D721Med (cell line): ENCODE measurements around the gene KATNB1.

Experiments used
- DNase-seq: peaks from one replicate; pipeline ENCODE4 v3.0.0; 2011; ENCODE audit warnings: low spot score; ENCODE audit not compliant: insufficient read length
- FAIRE-seq: peaks from 2 replicates; lab custom pipeline; 2011; peaks lifted over from hg19 to GRCh38; lab: Jason Lieb, UNC
- TF ChIP-seq, protein P1 (sequence below): IDR thresholded peaks from 2 replicates; pipeline ENCODE4 v1.5.1; 2012; ENCODE audit warnings: mild to moderate bottlenecking, control low read depth; ENCODE audit not compliant: insufficient read depth; ENCODE audit errors: missing control alignments

KATNB1 gene

DNA sequence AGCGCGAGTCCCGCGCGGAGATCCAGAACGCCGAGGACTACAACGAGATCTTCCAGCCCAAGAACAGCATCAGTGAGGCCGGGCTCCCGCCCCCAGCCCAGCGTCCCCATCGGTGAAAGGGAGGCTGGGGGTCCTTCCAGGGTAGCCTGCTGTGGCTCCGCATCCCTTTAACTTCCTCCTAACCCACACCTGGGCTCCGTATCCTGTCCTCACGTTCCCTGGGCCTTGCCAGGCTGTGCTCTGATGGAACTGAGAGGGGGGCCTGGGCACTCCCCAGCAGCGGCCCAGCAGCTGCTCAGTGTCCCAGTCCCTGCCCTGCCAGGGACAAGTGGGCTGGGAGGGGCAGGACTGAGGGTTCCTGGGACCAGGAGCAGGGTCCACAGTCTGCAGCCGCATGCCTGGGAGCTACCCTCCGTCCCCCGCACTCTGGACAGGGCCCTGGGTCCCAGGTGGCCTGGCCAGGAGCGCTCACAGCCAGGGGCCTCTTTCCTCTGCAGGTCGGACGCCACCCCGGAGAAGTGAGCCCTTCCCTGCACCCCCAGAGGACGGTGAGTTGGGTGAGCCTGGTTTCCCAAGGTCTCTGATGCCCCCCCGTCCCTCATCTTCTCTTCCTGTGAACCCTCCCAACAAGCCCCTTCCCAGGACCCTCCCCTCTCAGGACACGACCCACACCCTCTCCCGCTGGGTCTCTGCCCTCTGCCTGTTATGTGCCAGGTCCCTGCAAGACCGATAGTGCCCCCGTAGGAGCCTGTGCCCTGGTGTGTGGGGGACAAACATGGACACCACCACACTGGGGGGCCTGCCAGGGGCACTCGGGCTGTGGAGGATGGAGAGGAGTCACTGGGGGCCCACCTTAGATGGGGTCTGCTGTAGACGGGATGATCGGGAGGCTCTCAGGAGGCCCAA is 18.1 kb downstream of the KATNB1 start:
- no peak for DNase-seq
- TF ChIP-seq, protein P1, sequence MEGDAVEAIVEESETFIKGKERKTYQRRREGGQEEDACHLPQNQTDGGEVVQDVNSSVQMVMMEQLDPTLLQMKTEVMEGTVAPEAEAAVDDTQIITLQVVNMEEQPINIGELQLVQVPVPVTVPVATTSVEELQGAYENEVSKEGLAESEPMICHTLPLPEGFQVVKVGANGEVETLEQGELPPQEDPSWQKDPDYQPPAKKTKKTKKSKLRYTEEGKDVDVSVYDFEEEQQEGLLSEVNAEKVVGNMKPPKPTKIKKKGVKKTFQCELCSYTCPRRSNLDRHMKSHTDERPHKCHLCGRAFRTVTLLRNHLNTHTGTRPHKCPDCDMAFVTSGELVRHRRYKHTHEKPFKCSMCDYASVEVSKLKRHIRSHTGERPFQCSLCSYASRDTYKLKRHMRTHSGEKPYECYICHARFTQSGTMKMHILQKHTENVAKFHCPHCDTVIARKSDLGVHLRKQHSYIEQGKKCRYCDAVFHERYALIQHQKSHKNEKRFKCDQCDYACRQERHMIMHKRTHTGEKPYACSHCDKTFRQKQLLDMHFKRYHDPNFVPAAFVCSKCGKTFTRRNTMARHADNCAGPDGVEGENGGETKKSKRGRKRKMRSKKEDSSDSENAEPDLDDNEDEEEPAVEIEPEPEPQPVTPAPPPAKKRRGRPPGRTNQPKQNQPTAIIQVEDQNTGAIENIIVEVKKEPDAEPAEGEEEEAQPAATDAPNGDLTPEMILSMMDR, result no peak
- FAIRE-seq, result no peak

DNA sequence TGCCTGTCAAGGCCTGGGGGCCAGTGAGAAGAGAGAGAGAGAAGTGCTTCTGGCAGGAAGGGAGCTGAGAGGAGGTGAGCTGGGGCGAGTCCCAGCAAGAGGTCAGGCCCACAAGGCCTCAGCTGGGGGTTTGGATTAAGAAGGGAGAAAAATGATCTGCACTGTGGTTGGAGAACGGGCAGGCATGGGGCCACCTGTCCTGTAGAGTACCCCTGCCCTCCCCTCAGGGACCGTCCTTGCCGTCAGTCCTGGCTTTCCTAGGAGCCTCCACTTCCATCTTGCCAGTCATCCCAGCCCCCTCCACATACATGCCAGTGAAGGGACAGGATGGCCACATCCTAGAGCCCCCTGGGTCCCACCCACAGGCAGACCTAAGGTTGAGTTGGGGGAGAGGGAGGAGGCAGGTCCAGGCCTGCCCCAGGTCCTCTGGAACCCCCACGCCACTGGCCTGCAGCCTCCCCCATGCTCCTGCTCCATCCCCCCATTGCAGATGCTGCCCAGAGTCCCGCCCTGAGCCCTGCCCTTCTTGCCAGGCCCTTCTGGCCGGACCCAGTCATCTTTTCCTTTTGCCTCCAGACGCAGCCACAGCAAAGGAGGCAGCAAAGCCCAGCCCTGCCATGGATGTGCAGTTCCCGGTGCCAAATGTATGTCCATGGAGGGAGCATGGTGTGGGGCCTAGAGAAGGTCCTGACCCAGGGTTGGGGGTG is 18.9 kb downstream of the KATNB1 start:
- DNase-seq (no peak), FAIRE-seq (no peak)
- TF ChIP-seq, protein P1, result no peak

DNA sequence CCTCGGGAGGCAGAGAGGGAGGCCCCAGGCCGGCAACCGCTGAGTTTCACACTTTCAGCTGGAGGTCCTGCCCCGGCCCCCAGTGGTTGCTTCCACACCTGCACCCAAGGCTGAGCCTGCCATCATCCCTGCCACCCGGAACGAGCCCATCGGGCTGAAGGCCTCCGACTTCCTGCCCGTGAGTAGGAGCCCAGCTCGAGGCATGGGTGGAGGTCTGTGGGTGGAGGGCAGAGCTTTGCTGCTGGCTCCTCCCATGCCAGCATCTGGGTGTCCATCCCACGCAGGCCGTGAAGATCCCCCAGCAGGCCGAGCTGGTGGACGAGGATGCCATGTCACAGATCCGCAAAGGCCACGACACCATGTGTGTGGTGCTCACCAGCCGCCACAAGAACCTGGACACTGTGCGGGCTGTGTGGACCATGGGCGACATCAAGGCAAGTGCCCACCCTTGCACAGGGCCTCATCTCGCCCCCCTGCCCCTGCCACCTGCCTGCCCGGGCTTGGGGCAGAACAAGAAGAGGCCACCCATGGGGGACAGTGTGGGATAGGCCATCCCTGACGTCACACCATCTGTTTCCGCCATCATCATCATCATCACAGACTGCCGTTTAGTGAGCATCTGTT is 19.6 kb downstream of the KATNB1 start:
- TF ChIP-seq, protein P1, result no peak
- no peak for DNase-seq
- FAIRE-seq, result no peak

DNA sequence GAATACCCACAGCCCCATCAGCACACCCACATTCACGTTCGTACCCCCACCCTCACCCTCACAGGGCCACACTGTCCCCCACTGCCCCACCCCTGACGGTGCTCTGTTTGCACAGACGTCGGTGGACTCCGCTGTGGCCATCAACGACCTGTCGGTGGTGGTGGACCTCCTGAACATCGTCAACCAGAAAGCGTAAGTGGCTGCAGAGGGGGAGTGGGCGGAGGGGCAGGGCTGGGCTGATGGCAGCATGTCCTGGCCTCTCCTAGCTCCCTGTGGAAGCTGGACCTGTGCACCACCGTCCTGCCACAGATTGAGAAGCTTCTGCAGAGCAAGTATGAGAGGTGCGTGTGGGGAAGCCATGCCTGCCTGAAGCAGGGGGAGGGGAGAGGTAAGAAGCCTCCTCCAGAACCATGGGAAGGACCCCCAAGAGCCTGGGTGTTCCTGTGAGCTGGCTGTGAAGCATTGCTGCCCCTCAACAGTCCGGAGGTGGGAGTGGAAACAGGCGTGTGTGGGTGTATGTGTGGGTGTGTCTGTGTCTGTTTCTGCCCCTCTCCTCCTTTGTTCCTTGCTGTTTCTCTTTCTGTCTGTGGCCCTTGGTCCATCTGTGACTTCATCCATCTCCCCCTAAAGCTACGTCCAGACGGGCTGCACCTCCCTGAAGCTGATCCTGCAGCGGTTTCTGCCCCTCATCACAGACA is 20.3 kb downstream of the KATNB1 start:
- no peak for FAIRE-seq

DNA sequence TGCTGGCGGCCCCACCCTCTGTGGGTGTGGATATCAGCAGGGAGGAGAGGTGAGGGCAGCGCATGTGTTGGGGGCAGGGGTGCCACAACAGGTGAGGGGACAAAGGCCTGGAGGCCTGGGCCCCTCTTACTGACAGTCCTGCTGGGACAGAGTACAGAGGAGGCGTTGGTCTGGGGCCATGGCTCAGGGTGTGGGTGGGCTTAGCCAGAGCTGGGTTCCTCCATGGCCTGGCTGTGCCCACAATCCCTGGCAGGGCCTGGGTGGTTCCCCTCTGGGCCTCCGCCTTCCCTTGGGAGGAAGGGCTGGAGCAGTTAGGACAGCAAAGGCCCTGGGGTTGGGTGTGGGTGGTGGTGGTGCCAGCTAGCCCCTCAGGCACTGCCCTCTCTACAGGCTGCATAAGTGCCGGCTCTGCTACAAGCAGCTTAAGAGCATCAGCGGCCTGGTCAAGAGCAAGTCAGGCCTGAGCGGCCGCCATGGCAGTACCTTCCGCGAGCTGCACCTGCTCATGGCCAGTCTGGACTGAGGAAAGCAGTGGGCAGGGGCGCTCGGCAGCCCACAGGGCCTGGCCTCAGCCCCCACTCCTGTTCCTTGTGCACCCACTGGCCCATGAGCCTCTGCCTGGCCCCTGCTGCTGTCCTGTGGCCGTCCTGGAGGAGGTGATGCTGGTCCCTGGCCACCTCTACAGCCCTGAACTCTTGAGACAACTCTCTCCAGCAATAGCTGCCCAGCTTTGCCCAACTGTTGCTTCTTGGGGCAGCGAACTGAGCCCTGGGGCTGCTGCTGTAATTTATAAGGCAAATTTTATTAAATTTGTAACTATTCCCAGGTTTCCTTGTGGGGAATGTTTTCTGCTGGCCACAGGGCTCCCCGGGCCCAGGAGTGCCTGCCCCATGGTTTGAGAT is 21.1 kb downstream of the KATNB1 start:
- no peak for DNase-seq
- no peak for FAIRE-seq
- TF ChIP-seq, protein P1, result no peak

More for the DNA sequence above, 20.3 kb downstream of the KATNB1 start:
- no peak for DNase-seq
- TF ChIP-seq, protein P1, result no peak

DNA sequence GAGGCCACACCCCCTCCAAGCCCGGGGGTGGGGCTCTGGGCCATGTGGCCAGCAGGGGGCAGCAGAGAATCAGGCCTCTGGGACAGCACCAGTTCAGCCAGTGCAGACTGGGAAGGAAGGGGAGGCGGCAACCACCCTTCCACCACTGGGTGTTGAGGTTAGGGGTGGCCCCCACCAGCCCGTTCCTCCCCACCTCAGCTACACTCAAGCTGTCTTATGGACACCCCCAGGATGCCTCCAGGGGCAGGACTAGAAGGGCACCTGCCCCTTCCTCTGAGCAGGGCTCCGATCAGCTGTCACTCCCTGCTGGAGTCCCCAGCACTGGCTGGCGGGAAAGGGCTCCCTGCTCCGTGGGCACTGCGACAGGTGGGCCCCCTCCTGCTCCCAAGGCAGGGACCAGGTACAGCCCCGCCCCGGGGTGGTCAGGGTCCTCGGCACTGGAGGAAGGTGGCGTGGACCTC is 21.8 kb downstream of the KATNB1 start:
- DNase-seq, result peak; percentile 68
- TF ChIP-seq, protein P1, result peak; percentile 73
- no peak for FAIRE-seq
